Activated T-helper 1 cell treated with anti-CD3 and anti-CD28 coated beads, Interleukin-12 subunit alpha, Interleukin-12 subunit beta, Interleukin-2, Interleukin-4 antibody, amounts not matched to agents 30 ng/mL and 10 ng/mL and 1 ng/mL, durations not matched to agents 14 hours and 24 hours and 36 hours (primary cell): ENCODE measurements around the gene GAPDH. TPM values are rescaled to one million over a fixed set of nuclear protein-coding genes. Genes with fewer than 3 reads are reported as not detected.

Experiments used
- total RNA-seq: library from RNA; stranded (reverse); gene quantifications from 2 replicates; pipeline ENCODE4 v1.2.3, GENCODE V29; 2022

The GAPDH gene
- total RNA-seq, 1 donor from 2014 or later = 4,318 TPM

Other genes starting within 250 kb of the GAPDH start
- gene PLEKHG6, start 223.8 kb upstream of the GAPDH start, total RNA-seq = not detected in 2 replicates
- gene TNFRSF1A, start 192.4 kb upstream of the GAPDH start, total RNA-seq = 51.4 and 55.9 TPM in 2 replicates
- gene SCNN1A, start 159.0 kb upstream of the GAPDH start, total RNA-seq = 0.05 and 0.32 TPM in 2 replicates
- gene LTBR, start 150.4 kb upstream of the GAPDH start, total RNA-seq = 0.64 and 1.3 TPM in 2 replicates
- gene CD27, start 89.6 kb upstream of the GAPDH start, total RNA-seq = 82.1 and 82.3 TPM in 2 replicates
- 34.1 and 34.3 TPM in 2 replicates for gene TAPBPL, start 82.5 kb upstream of the GAPDH start, total RNA-seq
- 49.7 and 52.8 TPM in 2 replicates for gene VAMP1, start 63.8 kb upstream of the GAPDH start, total RNA-seq
- gene MRPL51, start 41.3 kb upstream of the GAPDH start, total RNA-seq = 250 and 258 TPM in 2 replicates
- 91.6 and 93.4 TPM in 2 replicates for gene NCAPD2, start 40.4 kb upstream of the GAPDH start, total RNA-seq
- gene IFFO1, start 21.5 kb downstream of the GAPDH start, total RNA-seq = 19.5 and 19.9 TPM in 2 replicates
- 194 and 196 TPM in 2 replicates for gene NOP2, start 33.8 kb downstream of the GAPDH start, total RNA-seq
- gene CHD4, start 72.9 kb downstream of the GAPDH start, total RNA-seq = 348 and 368 TPM in 2 replicates
- gene LPAR5, start 101.4 kb downstream of the GAPDH start, total RNA-seq = 2.8 and 3.1 TPM in 2 replicates
- gene ACRBP, start 112.9 kb downstream of the GAPDH start, total RNA-seq = 0.83 and 1.0 TPM in 2 replicates
- gene ING4, start 128.6 kb downstream of the GAPDH start, total RNA-seq = 14.6 and 15.0 TPM in 2 replicates
- 79.6 and 89.8 TPM in 2 replicates for gene ZNF384, start 154.9 kb downstream of the GAPDH start, total RNA-seq
- 0.07 and 0.08 TPM in 2 replicates for gene PIANP, start 166.3 kb downstream of the GAPDH start, total RNA-seq
- gene COPS7A, start 189.5 kb downstream of the GAPDH start, total RNA-seq = 34.6 and 36.2 TPM in 2 replicates
- 159 and 161 TPM in 2 replicates for gene MLF2, start 218.6 kb downstream of the GAPDH start, total RNA-seq
- 247 and 262 TPM in 2 replicates for gene PTMS, start 231.8 kb downstream of the GAPDH start, total RNA-seq
- gene LAG3, start 238.0 kb downstream of the GAPDH start, total RNA-seq = 268 and 275 TPM in 2 replicates